GM12875 (cell line): ENCODE results near the gene NR2C2.

Source experiments
- H3K4me3 ChIP-seq: one replicate; pipeline ENCODE4 v1.5.1; 2011; ENCODE audit warnings: low read depth, low read length, control low read depth
- CTCF ChIP-seq: IDR thresholded peaks from 2 replicates; pipeline ENCODE4 v1.5.1; 2011; ENCODE audit warnings: low read depth, mild to moderate bottlenecking, control low read depth, inconsistent platforms, low read length, moderate library complexity, borderline replicate concordance; ENCODE audit not compliant: insufficient read depth

The NR2C2 gene

GRCh38 chr3:14914779-14915117, 32.6 kb upstream of the NR2C2 start:
- no peak for TF ChIP-seq CTCF

DNA sequence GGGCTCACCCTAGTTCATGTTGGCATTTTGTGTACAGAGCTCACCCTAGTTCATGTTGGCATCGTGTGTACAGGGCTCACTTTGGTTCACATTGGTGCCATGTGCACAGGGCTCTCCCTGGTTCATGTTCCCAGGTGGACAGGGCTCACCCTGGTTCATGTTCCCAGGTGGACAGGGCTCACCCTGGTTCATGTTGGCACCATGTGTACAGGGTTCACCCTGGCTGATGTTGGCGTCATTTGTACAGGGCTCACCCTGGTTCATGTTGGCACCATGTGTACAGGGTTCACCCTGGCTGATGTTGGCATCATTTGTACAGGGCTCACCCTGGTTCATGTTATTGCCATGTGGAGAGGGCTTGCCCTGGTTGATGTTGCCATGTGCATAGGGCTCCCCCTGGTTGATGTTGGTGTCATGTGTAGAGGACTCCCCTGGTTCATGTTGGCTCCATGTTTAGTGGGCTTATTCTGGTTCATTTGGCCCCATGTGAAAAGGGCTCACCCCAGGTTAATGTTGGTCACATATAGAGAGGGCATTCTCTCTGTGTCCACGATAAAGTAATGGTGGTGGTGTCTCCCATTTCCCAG, 31.7 kb upstream of the NR2C2 start:
- no peak for TF ChIP-seq CTCF
- no peak overlapping the region for H3K4me3 ChIP-seq

More at GRCh38 chr3:14914779-14915117, 32.6 kb upstream of the NR2C2 start:
- no peak overlapping the region for H3K4me3 ChIP-seq

GRCh38 chr3:14918356-14918860, 29.0 kb upstream of the NR2C2 start:
- TF ChIP-seq CTCF: no peak
- H3K4me3 ChIP-seq: no peak overlapping the region

GRCh38 chr3:14920536-14920935, 26.8 kb upstream of the NR2C2 start:
- no peak overlapping the region for H3K4me3 ChIP-seq
- TF ChIP-seq CTCF: no peak

DNA sequence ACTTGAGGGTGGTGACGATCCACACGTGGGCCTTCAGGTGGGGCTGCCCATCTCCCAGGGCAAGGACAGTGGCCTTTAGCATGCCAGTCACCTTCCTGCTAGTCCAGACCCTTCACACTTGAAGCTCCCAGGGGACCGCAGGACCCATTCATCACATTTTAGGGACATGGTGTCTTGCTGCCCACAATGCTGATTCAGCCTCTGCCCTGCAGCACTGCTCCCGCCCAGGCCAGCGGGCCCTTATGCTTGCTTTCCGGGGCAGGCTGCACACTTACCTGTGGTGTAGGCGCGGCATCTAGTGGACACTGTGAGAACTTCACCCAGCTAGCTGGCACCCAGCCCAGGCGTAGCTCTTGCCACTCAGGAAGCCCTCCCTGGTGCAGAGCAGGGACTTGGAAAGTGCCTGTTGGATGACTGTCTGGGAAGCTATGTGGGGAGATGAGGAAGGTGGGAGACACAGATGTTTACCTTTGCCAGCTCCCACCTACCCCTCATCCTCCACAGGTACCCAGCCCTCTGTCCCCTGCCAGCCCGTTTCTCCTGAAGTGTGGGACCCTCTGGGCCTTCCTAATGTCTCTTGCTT, 26.3 kb upstream of the NR2C2 start:
- peak; percentile 98 for TF ChIP-seq CTCF
- no peak overlapping the region for H3K4me3 ChIP-seq

DNA sequence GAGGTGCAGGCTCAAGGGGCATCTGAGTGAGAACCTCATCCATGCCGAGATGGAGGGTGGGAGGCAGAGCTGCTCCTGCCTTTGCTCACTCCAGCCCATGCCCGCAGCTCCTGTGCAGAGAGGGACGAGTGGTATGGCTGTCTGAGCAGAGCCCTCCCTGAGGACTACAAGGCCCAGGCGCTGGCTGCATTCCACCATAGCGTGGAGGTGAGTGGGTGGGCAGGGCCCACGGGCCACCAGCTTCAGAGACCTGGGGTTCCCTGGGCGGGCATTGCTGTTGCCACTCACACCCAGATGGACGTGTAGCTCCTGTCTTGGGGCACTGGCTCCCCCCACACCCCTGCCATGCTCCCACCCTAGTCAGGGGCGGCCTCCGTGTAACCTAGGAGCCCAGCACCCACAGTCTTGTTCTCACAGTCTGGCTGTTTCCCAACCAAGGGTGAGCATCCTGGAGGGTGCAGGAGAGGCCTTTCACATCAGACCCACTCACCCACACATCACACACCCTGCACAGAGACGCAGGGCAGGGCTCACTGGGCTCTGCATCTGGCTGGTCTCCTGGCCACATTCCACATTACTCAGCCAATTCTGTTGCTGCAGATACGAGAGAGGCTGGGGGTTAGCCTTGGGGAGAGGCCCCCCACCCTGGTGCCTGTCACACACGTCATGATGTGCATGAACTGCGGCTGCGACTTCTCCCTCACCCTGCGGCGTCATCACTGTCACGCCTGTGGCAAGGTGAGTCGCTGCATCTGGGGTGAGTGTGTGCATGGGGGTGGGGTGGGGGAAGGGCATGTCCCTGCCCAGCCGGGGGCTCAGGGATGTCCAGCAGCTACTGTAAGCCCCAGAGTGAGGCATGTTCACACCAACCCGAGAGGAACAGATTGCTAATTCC, 25.3 kb upstream of the NR2C2 start:
- H3K4me3 ChIP-seq: no peak overlapping the region
- no peak for TF ChIP-seq CTCF

- no peak overlapping the region for H3K4me3 ChIP-seq
- TF ChIP-seq CTCF: no peak
Measured at GRCh38 chr3:14922863-14923262, 24.5 kb upstream of the NR2C2 start.
